ENCODE measurements around the gene PUS10.
"Not testable (repeated sequence)": the region's sequence is repeated elsewhere in the genome, so short reads cannot be mapped to it uniquely, and the experiment has no call there.

The PUS10 gene

GRCh38 chr2:61013382-61013781, 4.7 kb downstream of the PUS10 start:
- DNase-seq (ENCODE audit: low read depth in 4 of 4, low spot score in 1 of 4): no peak

DNA sequence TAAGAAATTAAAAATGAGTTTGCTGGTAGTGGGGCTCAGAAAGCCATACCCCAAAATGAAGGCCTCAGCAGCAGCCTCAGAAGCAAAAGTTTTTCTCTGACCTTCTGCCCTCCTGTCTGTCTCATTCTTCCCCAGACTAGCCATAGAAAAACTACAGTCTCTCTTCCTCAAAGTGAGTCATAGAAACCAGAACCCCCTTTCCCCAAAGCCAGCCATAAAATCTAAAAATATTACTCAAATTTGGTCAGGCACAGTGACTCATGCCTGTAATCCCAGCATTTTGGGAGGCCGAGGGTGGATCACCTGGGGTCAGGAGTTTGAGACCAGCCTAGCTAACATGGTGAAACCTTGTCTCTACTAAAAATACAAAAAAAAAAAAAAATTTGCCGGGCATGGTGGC, 5.8 kb downstream of the PUS10 start:
- not testable (repeated sequence) for DNase-seq (ENCODE audit: low read depth in 4 of 4, low spot score in 1 of 4)

- DNase-seq (ENCODE audit: low read depth in 4 of 4, low spot score in 1 of 4): no peak
Measured at GRCh38 chr2:61011678-61012077, 6.4 kb downstream of the PUS10 start.

DNA sequence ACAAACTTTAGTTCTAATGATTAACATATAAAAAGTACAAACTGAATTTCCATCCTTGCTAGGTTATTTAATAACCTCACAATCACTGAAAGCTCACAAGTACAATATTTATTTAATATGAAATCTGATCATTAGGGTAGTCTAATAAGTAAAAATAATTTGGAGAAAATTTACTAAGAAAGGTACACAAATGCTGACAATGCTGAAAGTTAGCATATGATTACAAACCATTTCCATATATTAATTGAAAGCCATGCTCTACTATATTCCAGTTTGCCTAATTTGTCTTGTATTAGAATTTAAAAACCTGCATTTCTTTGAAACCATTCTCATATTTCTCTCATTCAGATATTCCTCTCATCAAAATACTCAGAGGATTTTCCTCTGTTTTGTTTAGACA, 8.7 kb downstream of the PUS10 start:
- DNase-seq (ENCODE audit: low read depth in 4 of 4, low spot score in 1 of 4): no peak

- no peak for DNase-seq (ENCODE audit: low read depth in 4 of 4, low spot score in 1 of 4)
Measured at GRCh38 chr2:61006486-61007105, 11.5 kb downstream of the PUS10 start.

DNA sequence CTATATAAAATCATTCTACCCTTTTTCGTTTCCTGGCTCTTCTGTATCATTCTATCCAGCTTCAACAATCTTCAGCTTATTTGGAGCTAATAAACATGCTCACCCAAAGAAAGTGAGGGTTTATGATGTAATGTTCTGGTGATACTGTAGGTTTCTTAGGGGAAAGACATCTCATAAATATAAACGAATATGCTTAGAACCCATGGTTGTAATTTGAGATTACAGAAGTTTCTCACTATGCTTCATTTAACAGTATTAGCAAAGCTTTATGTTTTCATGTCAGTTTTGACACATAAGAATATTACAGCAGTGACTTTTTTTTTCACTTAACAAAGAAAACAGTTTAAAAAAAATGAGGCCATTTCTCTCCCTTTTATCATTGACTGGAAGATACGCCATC, 12.3 kb downstream of the PUS10 start:
- no peak for DNase-seq (ENCODE audit: low read depth in 4 of 4, low spot score in 1 of 4)

DNA sequence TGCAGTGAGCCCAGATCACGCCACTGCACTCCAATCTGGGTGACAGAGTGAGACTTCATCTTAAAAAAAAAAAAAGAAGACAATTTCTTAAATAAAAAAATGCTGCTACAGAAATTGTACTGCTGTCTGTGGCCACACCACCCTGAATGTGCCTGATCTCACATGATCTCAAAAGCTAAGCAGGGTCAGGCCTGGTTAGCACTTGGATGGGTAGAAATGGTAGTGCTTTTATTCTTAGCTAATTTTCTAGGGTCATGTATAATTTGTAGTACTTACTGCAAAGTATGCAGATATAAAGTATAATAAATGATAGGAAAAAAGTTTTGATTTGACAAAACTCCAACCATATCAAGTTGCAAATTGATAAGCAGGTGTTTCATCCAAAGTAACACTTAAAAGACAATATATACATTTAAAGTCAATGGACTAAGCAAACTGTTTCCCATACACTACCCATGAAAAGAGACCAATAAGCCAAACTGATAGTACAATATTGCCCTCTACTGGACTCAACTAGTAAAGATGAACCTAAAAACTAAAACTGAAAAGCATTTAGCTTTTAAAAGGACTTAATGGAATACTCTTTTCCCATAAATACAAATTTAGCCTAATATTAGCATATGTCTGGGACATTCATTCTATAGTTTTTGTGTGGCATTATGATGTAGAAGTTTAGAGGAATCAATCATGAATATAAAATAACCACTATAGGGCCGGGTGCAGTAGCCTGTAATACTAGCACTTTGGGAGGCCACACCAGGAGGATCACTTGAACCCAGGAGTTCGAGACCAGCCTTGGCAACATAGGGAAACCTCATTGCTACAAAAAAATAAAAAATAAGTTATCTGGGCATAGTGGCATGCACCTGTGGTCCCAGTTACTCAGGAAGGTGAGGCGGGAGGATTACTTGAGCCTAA, 19.2 kb downstream of the PUS10 start:
- no peak for DNase-seq (ENCODE audit: low read depth in 4 of 4, low spot score in 1 of 4)

DNA sequence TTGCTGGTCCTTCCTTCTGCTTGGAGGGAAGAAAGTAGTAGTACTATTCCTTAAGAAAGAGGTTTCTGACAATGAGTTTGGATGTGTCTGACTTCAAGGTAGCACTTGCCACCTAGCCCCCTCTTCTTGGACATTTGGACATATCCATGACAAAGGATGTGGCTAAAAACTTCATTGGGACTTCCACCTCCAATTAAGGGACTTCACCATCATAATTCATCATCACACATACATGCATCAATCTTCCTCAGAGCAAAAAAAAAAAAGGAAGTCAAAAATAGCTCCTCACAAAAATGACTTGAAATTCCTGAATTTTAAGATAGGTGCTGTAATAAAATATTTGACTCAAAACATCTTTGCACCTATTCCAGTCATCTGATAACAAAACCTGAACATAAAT, 23.9 kb downstream of the PUS10 start:
- DNase-seq (ENCODE audit: low read depth in 4 of 4, low spot score in 1 of 4): no peak

DNA sequence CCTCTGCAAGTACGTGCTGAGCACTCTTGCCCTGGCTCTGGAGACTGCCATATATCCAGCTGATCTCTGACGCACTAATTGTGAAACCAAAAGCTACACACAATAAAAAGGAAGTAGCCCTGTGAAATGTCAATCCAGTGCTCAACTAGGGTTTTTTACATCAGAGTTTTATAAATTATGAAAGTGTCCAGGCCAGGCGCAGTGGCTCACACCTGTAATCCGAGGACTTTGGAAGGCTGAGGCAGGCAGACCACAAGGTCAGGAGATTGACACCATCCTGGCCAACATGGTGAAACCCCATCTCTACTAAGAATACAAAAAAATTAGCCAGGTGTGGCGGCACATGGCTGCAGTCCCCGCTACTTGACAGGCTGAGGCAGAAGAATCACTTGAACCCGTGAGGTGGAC, 25.1 kb downstream of the PUS10 start:
- DNase-seq (ENCODE audit: low read depth in 4 of 4, low spot score in 1 of 4): no peak

- DNase-seq (ENCODE audit: low read depth in 4 of 4, low spot score in 1 of 4): no peak
Measured at GRCh38 chr2:60991644-60992043, 26.4 kb downstream of the PUS10 start.

- no peak for DNase-seq (ENCODE audit: low read depth in 4 of 4, low spot score in 1 of 4)
Measured at GRCh38 chr2:60989259-60989658, 28.8 kb downstream of the PUS10 start.

DNA sequence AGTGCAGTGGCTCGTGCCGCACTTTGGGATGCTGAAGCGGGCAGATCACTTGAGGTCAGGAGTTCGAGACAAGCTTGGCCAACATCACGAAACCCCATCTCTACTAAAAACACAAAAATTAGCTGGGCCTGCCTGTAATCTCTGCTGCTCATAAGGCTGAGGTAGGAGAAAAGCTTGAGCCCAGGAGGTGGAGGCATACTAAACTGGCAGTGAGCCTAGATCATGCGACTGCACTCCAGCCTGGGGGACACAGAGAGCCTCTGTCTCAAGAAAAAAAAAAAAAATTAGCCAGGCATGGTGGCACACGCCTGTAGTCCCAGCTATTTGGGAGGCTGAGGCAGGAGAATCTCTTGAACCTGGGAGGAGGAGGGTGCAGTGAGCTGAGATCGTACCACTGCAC, 30.4 kb downstream of the PUS10 start:
- not testable (repeated sequence) for DNase-seq (ENCODE audit: low read depth in 4 of 4, low spot score in 1 of 4)

DNA sequence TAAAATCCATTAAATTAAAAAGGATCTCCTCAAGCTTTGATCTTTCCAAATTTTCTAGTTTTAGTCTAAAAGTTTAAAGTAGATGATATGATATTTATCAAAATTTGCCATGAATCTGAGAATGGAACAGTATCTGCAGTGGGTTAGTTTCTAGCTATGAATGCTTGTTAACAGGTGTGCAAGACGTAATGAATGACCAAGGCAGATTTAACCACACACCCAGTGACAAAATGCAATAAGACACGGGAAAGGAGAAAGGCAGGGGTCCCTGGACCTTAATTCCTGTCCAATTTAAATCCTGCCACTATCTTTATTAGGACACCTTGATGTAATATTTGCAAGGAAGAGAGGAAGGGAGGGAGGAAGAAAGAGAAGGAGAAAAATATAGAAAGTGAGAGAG, 31.0 kb downstream of the PUS10 start:
- no peak for DNase-seq (ENCODE audit: low read depth in 4 of 4, low spot score in 1 of 4)

DNA sequence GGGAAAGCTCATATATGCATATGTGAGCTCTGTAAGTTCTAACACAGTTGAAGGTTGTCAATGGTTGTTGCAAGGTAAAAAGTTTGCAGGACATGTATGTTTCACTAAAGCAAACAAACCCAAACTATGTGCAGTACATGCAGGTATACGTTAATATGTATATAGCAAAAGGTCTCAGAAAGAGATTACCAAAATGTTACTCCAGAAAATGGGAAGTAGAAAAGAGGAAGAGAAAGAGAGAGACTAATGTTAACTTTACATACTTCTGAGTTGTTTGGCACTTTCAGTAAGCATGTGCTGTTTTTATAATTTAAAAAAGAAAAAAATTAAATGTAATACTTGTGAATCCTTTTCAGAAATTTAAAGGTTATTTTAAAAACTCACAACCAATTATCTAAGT, 33.3 kb downstream of the PUS10 start:
- DNase-seq (ENCODE audit: low read depth in 4 of 4, low spot score in 1 of 4): no peak

DNA sequence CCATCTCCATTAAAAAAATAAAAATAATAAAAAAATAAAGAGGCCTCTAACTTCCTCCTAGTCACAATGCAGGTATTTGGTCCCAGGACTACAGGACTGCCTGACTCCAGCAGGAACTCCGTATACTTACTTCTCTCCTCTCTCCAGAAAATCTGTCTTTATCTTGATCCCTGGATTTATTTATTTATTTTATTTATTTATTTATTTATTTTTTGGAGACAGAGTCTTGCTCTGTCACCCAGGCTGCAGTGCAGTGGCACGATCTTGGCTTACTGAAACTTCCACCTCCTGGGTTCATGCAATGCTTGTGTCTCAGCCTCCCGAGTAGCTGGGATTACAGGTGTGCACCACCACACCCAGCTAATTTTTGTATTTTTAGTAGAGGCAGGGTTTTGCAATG, 36.0 kb downstream of the PUS10 start:
- DNase-seq (ENCODE audit: low read depth in 4 of 4, low spot score in 1 of 4): not testable (repeated sequence)

- DNase-seq (ENCODE audit: low read depth in 4 of 4, low spot score in 1 of 4): no peak
Measured at GRCh38 chr2:60980071-60980815, 37.8 kb downstream of the PUS10 start.

GRCh38 chr2:60979231-60979630, 38.8 kb downstream of the PUS10 start:
- DNase-seq (ENCODE audit: low read depth in 4 of 4, low spot score in 1 of 4): no peak

DNA sequence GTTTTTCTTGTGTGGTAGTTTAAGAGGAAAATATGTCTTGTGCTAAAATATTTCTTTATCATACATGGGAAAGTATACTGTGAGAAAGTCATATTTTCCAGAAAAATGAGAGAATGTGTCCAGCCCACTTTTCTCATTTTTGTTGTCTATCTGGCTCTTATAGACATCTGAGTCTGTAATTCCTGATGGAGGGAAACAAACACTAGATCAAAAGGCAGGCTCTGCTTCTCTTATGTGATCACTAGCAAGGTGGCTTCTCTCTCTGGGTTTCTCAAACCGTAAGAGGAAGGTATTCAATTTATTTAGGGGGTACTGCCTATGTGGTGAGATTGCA, 40.5 kb downstream of the PUS10 start:
- no peak for DNase-seq (ENCODE audit: low read depth in 4 of 4, low spot score in 1 of 4)

- DNase-seq (ENCODE audit: low read depth in 4 of 4, low spot score in 1 of 4): no peak
Measured at GRCh38 chr2:60976875-60977561, 41.0 kb downstream of the PUS10 start.

DNA sequence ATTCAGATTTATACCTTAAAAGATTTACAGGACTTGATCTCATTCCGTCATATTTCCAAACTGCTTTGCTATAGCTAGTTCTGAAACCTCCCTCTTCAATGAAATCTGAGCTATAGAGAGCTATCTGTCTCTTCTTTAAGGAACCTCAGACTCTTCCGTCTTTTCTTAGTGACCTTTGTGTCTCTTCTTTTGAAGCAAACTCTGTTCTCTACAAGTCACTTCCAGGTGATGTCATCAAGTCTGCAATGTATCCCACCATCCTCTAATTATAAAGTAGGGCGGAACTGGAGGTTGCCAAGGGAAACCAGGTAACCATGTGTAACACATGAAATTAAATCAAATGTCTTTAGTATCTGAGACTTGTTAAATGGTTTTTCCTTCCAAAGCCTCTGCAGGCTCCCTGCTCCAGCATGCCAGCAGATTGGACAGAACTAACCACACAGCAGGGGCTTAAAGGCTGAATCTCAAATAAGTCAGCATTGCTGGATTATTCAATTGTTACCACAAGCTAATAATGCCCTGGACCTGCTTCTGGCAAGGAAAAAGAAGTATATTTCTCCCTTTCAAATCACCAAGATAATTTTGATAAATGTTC, 41.7 kb downstream of the PUS10 start:
- DNase-seq (ENCODE audit: low read depth in 4 of 4, low spot score in 1 of 4): no peak

- DNase-seq (ENCODE audit: low read depth in 4 of 4, low spot score in 1 of 4): no peak
Measured at GRCh38 chr2:60974652-60975051, 43.4 kb downstream of the PUS10 start.

All from stimulated activated CD4-positive, alpha-beta T cell treated with anti-CD3 and anti-CD28 coated beads, Interleukin-1b, Interleukin-23, amount 100 ng/mL, for 24 hours (primary cell).